Measurements from ENCODE around the gene BRD4. TPM values are rescaled to one million over a fixed set of nuclear protein-coding genes. Genes with fewer than 3 reads are reported as not detected.

Gene BRD4
- total RNA-seq, 2 experiments from 2014 or later: 94.3 to 99.6 TPM

DNA sequence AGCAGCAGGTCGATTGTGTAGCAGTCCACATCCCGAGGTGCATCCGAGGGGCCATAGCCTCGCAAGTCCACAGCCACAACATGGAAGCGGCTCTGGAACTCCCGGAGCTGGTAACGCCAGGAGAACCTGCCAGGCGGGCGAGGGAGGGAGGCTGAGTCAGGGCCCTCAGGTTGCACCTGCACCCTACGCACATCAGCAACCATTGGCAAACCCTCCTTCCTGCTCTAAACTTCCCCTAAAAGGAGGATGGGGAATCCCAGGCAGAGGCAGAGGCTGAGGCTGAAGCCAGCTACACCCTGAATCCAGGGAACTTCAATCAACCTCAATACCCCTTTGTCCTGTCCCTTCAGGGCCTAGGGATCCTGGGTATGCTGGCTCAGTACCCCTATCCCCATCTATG is 101.1 kb downstream of the BRD4 start:
- Mint-ChIP-seq H3K9me3 (no peaks in the 10 kb centered on the region), H3K36me3 (ENCODE audit: low read depth) (peaks cover 6% of the 10 kb centered on the region), H3K4me1 (ENCODE audit: low read depth) (peaks cover 9% of the 10 kb centered on the region), H3K27ac (no peak overlapping the region), H3K4me3 (no peak overlapping the region), H3K27me3 (peaks cover 26% of the 10 kb centered on the region)
- DNase-seq (no peak), ATAC-seq (no peak)
- intact Hi-C loops (cut with micrococcal nuclease): no loop called here
- TF ChIP-seq, protein P1, sequence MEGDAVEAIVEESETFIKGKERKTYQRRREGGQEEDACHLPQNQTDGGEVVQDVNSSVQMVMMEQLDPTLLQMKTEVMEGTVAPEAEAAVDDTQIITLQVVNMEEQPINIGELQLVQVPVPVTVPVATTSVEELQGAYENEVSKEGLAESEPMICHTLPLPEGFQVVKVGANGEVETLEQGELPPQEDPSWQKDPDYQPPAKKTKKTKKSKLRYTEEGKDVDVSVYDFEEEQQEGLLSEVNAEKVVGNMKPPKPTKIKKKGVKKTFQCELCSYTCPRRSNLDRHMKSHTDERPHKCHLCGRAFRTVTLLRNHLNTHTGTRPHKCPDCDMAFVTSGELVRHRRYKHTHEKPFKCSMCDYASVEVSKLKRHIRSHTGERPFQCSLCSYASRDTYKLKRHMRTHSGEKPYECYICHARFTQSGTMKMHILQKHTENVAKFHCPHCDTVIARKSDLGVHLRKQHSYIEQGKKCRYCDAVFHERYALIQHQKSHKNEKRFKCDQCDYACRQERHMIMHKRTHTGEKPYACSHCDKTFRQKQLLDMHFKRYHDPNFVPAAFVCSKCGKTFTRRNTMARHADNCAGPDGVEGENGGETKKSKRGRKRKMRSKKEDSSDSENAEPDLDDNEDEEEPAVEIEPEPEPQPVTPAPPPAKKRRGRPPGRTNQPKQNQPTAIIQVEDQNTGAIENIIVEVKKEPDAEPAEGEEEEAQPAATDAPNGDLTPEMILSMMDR (IDR thresholded peaks at IDR 0.05): no peak
- CTCF ChIA-PET: interaction anchor here (0.8 to 2.0 kb wide), 2 partner anchors 23 to 54 kb away, joined by 3 to 4 read pairs; no protein-coding TSS in a partner anchor
- POLR2A ChIA-PET: no interaction called here

DNA sequence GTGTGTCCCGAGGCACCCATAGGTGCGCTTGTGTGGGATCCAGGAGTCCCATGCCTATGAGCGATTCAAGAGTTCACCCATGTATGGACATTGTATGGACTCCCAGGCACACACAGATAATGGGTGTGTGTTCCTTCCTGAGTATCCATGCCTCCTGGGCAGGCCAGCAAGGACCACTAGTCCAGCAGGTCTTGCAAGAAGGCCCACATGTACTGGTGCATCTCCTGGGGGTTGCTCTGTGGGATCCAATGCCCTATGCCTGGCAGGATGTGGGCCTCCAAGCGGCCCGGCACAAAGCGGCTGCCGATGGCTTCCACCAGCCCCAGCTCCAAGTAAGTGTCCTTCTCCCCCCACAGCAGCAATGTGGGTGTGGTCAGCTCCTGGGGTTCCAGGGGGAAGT is 105.1 kb downstream of the BRD4 start:
- no peak overlapping the region for H3K27ac Mint-ChIP-seq
- peaks cover 39% of the 10 kb centered on the region for H3K27me3 Mint-ChIP-seq
- TF ChIP-seq, protein P1 (IDR thresholded peaks at IDR 0.05): no peak
- POLR2A ChIA-PET: no interaction called here
- intact Hi-C loops (cut with micrococcal nuclease): no loop called here
- H3K9me3 Mint-ChIP-seq: no peaks in the 10 kb centered on the region
- H3K36me3 Mint-ChIP-seq (ENCODE audit: low read depth): no peaks in the 10 kb centered on the region
- CTCF ChIA-PET: no interaction called here
- DNase-seq (no peak), ATAC-seq (no peak)
- H3K4me1 Mint-ChIP-seq (ENCODE audit: low read depth): peaks cover 13% of the 10 kb centered on the region
- no peak overlapping the region for H3K4me3 Mint-ChIP-seq

DNA sequence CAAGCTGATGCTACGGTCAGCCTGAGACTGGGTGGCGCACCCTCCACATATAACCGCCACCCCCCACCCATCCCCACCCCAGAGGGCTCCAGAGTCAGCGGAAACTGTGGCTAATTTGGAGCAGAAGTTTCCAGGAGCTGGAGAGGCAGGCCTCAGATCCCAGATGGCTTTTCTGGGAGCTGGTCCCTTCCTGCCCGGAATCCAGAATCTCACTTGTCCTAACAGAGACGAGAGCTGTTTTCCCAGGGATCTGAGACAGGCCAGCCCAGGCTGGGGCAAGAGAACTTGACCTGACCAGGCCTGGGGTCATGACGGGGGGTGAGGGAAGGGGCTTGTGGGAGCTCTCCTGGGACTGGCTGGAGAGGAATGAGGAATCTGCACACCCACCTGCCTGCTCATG is 106.6 kb downstream of the BRD4 start:
- CTCF ChIA-PET: interaction anchor here (1.1 kb wide), 1 partner anchor 48 kb away, joined by 3 read pairs; no protein-coding TSS in a partner anchor
- Mint-ChIP-seq H3K9me3 (no peaks in the 10 kb centered on the region), H3K4me1 (ENCODE audit: low read depth) (peaks cover 11% of the 10 kb centered on the region), H3K36me3 (ENCODE audit: low read depth) (no peaks in the 10 kb centered on the region), H3K27me3 (peaks cover 29% of the 10 kb centered on the region), H3K27ac (no peak overlapping the region), H3K4me3 (no peak overlapping the region)
- TF ChIP-seq, protein P1 (IDR thresholded peaks at IDR 0.05): no peak
- POLR2A ChIA-PET: no interaction called here
- no peak for DNase-seq
- no peak for ATAC-seq
- intact Hi-C loops (cut with micrococcal nuclease): no loop called here

DNA sequence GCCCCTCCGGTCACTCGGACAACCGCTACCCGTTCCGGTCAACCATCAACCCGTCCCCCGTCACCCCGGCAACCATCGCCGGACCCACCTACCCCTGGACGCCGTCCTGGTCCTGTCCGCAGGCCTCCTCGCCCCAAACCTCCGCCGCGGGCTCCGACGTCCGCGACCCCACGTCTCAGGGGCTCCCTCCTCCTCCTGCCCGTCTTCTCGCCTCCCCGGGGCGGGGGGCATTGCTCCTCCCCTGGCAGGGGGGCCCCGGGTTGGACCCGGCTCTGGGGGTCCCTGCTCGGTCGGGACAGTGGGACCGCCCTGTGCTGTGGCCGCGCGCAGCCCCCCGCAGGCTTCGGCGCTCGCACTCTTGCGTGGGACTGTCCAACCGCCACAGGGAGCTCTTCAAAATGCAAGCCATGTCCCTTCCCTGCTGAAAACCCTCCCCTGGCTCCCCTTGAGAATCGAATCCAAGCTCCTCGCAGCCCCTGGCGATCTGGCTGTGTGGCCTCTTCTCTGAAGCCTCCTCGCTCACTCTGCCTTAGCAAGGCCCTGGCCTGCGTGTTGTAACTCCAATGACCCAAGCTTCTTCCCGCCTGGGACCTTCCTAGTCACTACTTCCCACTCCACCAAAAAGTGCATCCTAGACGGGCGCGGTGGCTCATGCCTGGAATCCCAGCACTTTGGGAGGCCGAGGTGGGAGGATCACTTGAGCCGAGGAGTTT is 108.5 kb downstream of the BRD4 start:
- Mint-ChIP-seq H3K36me3 (ENCODE audit: low read depth) (no peaks in the 10 kb centered on the region), H3K4me1 (ENCODE audit: low read depth) (peaks cover 11% of the 10 kb centered on the region), H3K9me3 (no peaks in the 10 kb centered on the region), H3K27me3 (peaks cover 29% of the 10 kb centered on the region), H3K27ac (no peak overlapping the region), H3K4me3 (peak overlapping the region; percentile 70)
- TF ChIP-seq, protein P1 (IDR thresholded peaks at IDR 0.05): no peak
- ChIA-PET CTCF (no interaction called here), POLR2A (interaction anchor here (0.7 kb wide), 2 partner anchors 11 to 14 kb away, joined by 3 to 4 read pairs; no protein-coding TSS in a partner anchor)
- no peak for DNase-seq
- ATAC-seq: no peak
- intact Hi-C loops (cut with micrococcal nuclease): no loop called here
